NOMO-1 (cell line): ENCODE measurements around the gene CHP2.
"Not testable (repeated sequence)": the region's sequence is repeated elsewhere in the genome, so short reads cannot be mapped to it uniquely, and the experiment has no call there.

Experiments used
- DNase-seq, 2 experiments: peaks; one replicate each; lab custom pipeline; 2025; ENCODE audit not compliant: unreplicated experiment in 2 of 2; lab: John Stamatoyannopoulos, UW

CHP2 gene

GRCh38 chr16:23742766-23743165, 12.1 kb upstream of the CHP2 start:
- no peak for DNase-seq

GRCh38 chr16:23745263-23745662, 9.6 kb upstream of the CHP2 start:
- DNase-seq: no peak

- DNase-seq: no peak
These were observed 6.2 kb upstream of the CHP2 start for GRCh38 chr16:23748630-23749029.

GRCh38 chr16:23751053-23751452, 3.8 kb upstream of the CHP2 start:
- DNase-seq: not testable (repeated sequence)

GRCh38 chr16:23753908-23754593, 775 bp upstream of the CHP2 start:
- no peak for DNase-seq

- no peak for DNase-seq
These were observed 621 bp downstream of the CHP2 start for GRCh38 chr16:23755484-23755809.

GRCh38 chr16:23757116-23757515, 2.3 kb downstream of the CHP2 start:
- no peak for DNase-seq

GRCh38 chr16:23757937-23758619, 3.3 kb downstream of the CHP2 start:
- DNase-seq: no peak

GRCh38 chr16:23765933-23766332, 11.1 kb downstream of the CHP2 start:
- no peak for DNase-seq

- no peak for DNase-seq
These were observed 13.8 kb downstream of the CHP2 start for GRCh38 chr16:23768581-23768980.

GRCh38 chr16:23771027-23771426, 16.2 kb downstream of the CHP2 start:
- no peak for DNase-seq

GRCh38 chr16:23771642-23772041, 16.8 kb downstream of the CHP2 start:
- DNase-seq: no peak

GRCh38 chr16:23773339-23773738, 18.5 kb downstream of the CHP2 start:
- DNase-seq: no peak

GRCh38 chr16:23781176-23781575, 26.4 kb downstream of the CHP2 start:
- DNase-seq: no peak

- DNase-seq: peak in 1 of 2 experiments; percentile 8
These were observed 30.1 kb downstream of the CHP2 start for GRCh38 chr16:23784811-23785447.

GRCh38 chr16:23785842-23786241, 31.0 kb downstream of the CHP2 start:
- DNase-seq: no peak

GRCh38 chr16:23786964-23787561, 32.2 kb downstream of the CHP2 start:
- DNase-seq: no peak

- peak; percentile 66 to 90 for DNase-seq
These were observed 33.9 kb downstream of the CHP2 start for GRCh38 chr16:23788685-23789084.

GRCh38 chr16:23795378-23795777, 40.6 kb downstream of the CHP2 start:
- DNase-seq: no peak

- DNase-seq: no peak
These were observed 42.1 kb downstream of the CHP2 start for GRCh38 chr16:23796941-23797340.

- DNase-seq: peak; percentile 30 to 58
These were observed 46.6 kb downstream of the CHP2 start for GRCh38 chr16:23801378-23801777.

- peak; percentile 13 to 28 for DNase-seq
These were observed 48.0 kb downstream of the CHP2 start for GRCh38 chr16:23802776-23803175.
